Body of pancreas (tissue), 4 donors: ENCODE data around the gene RPL4.

Experiments
- CTCF ChIP-seq, 7 experiments: fragments of 450-650 bp in 4 of 7; fragments of 200-600 bp in 3 of 7; sonication (generic) in 3 of 7; IDR thresholded peaks; one replicate each; pipeline ENCODE4 v1.5.1; 2016 to 2019; ENCODE audit warnings: antibody characterized with exemption in 7 of 7
- POLR2A ChIP-seq, 3 donors: fragments of 450-650 bp; IDR thresholded peaks; one replicate each; pipeline ENCODE4 v1.6.1; 2016; ENCODE audit warnings: antibody characterized with exemption in 3 of 3, mild to moderate bottlenecking in 2 of 3

GRCh38 chr15:66461917-66462316 lies 42.7 kb downstream of the RPL4 start:
- TF ChIP-seq CTCF (IDR thresholded peaks at IDR 0.05) (no peak), POLR2A (IDR thresholded peaks at IDR 0.05) (no peak)
